Activated naive CD8-positive, alpha-beta T cell (primary cell): Measurements from ENCODE around the gene HIVEP3.
A peak's percentile ranks its signal among the peaks of the same experiment; 100 is the strongest.

Experiments used
- H3K27ac Mint-ChIP-seq: one replicate; pipeline ENCODE4 v1.8.0; 2021; ENCODE audit warnings: mixed read lengths
- H3K27me3 Mint-ChIP-seq: one replicate; pipeline ENCODE4 v1.8.0; 2021; ENCODE audit warnings: mixed read lengths
- H3K36me3 Mint-ChIP-seq: one replicate; pipeline ENCODE4 v1.8.0; 2021; ENCODE audit warnings: mixed read lengths
- H3K4me1 Mint-ChIP-seq: one replicate; pipeline ENCODE4 v1.8.0; 2021; ENCODE audit warnings: low read depth, mixed read lengths
- H3K4me3 Mint-ChIP-seq: one replicate; pipeline ENCODE4 v1.8.0; 2021; ENCODE audit warnings: mild to moderate bottlenecking, mixed read lengths
- H3K9me3 Mint-ChIP-seq: one replicate; pipeline ENCODE4 v1.8.0; 2021; ENCODE audit warnings: low read depth, mixed read lengths

Gene HIVEP3

GRCh38 chr1:41613689-41614574, 304.8 kb downstream of the HIVEP3 start:
- Mint-ChIP-seq H3K4me3 (no peak overlapping the region), H3K9me3 (no peaks in the 10 kb centered on the region), H3K36me3 (peaks cover 14% of the 10 kb centered on the region), H3K27me3 (no peaks in the 10 kb centered on the region), H3K4me1 (peaks cover 12% of the 10 kb centered on the region), H3K27ac (no peak overlapping the region)

GRCh38 chr1:41612953-41613352, 305.8 kb downstream of the HIVEP3 start:
- Mint-ChIP-seq H3K4me3 (no peak overlapping the region), H3K27me3 (no peaks in the 10 kb centered on the region), H3K4me1 (peaks cover 13% of the 10 kb centered on the region), H3K27ac (no peak overlapping the region), H3K36me3 (peaks cover 14% of the 10 kb centered on the region), H3K9me3 (no peaks in the 10 kb centered on the region)

GRCh38 chr1:41611932-41612450, 306.7 kb downstream of the HIVEP3 start:
- peaks cover 11% of the 10 kb centered on the region for H3K36me3 Mint-ChIP-seq
- peak overlapping the region; percentile 46 for H3K27ac Mint-ChIP-seq
- H3K4me1 Mint-ChIP-seq: peaks cover 20% of the 10 kb centered on the region
- no peaks in the 10 kb centered on the region for H3K27me3 Mint-ChIP-seq
- no peak overlapping the region for H3K4me3 Mint-ChIP-seq
- no peaks in the 10 kb centered on the region for H3K9me3 Mint-ChIP-seq

GRCh38 chr1:41611068-41611931, 307.4 kb downstream of the HIVEP3 start:
- Mint-ChIP-seq H3K9me3 (no peaks in the 10 kb centered on the region), H3K4me1 (peaks cover 24% of the 10 kb centered on the region), H3K4me3 (no peak overlapping the region), H3K27me3 (no peaks in the 10 kb centered on the region), H3K27ac (no peak overlapping the region), H3K36me3 (peaks cover 12% of the 10 kb centered on the region)

- Mint-ChIP-seq H3K27ac (no peak overlapping the region), H3K4me1 (peaks cover 28% of the 10 kb centered on the region), H3K36me3 (peaks cover 15% of the 10 kb centered on the region), H3K4me3 (no peak overlapping the region), H3K27me3 (no peaks in the 10 kb centered on the region), H3K9me3 (no peaks in the 10 kb centered on the region)
Measured at GRCh38 chr1:41610361-41610760, 308.4 kb downstream of the HIVEP3 start.

- H3K27me3 Mint-ChIP-seq: no peaks in the 10 kb centered on the region
- peaks cover 28% of the 10 kb centered on the region for H3K4me1 Mint-ChIP-seq
- H3K4me3 Mint-ChIP-seq: no peak overlapping the region
- peaks cover 18% of the 10 kb centered on the region for H3K36me3 Mint-ChIP-seq
- H3K9me3 Mint-ChIP-seq: no peaks in the 10 kb centered on the region
- no peak overlapping the region for H3K27ac Mint-ChIP-seq
Measured at GRCh38 chr1:41609166-41609883, 309.4 kb downstream of the HIVEP3 start.

GRCh38 chr1:41608211-41608610, 310.5 kb downstream of the HIVEP3 start:
- H3K27me3 Mint-ChIP-seq: no peaks in the 10 kb centered on the region
- H3K36me3 Mint-ChIP-seq: peaks cover 15% of the 10 kb centered on the region
- no peaks in the 10 kb centered on the region for H3K9me3 Mint-ChIP-seq
- peak overlapping the region; percentile 13 for H3K27ac Mint-ChIP-seq
- no peak overlapping the region for H3K4me3 Mint-ChIP-seq
- H3K4me1 Mint-ChIP-seq: peaks cover 28% of the 10 kb centered on the region

GRCh38 chr1:41607808-41608207, 310.9 kb downstream of the HIVEP3 start:
- Mint-ChIP-seq H3K9me3 (no peaks in the 10 kb centered on the region), H3K27ac (peak overlapping the region; percentile 13), H3K4me3 (no peak overlapping the region), H3K36me3 (peaks cover 15% of the 10 kb centered on the region), H3K27me3 (no peaks in the 10 kb centered on the region), H3K4me1 (peaks cover 28% of the 10 kb centered on the region)

GRCh38 chr1:41599912-41600311, 318.8 kb downstream of the HIVEP3 start:
- no peak overlapping the region for H3K27ac Mint-ChIP-seq
- peaks cover 21% of the 10 kb centered on the region for H3K36me3 Mint-ChIP-seq
- no peaks in the 10 kb centered on the region for H3K27me3 Mint-ChIP-seq
- peaks cover 3% of the 10 kb centered on the region for H3K9me3 Mint-ChIP-seq
- H3K4me3 Mint-ChIP-seq: no peak overlapping the region
- peaks cover 34% of the 10 kb centered on the region for H3K4me1 Mint-ChIP-seq

GRCh38 chr1:41598325-41598724, 320.4 kb downstream of the HIVEP3 start:
- Mint-ChIP-seq H3K4me3 (no peak overlapping the region), H3K36me3 (peaks cover 19% of the 10 kb centered on the region), H3K27me3 (no peaks in the 10 kb centered on the region), H3K9me3 (peaks cover 3% of the 10 kb centered on the region), H3K27ac (no peak overlapping the region), H3K4me1 (peaks cover 39% of the 10 kb centered on the region)

- Mint-ChIP-seq H3K36me3 (peaks cover 22% of the 10 kb centered on the region), H3K4me3 (no peak overlapping the region), H3K27me3 (no peaks in the 10 kb centered on the region), H3K4me1 (peaks cover 16% of the 10 kb centered on the region), H3K9me3 (no peaks in the 10 kb centered on the region), H3K27ac (no peak overlapping the region)
Measured at GRCh38 chr1:41592451-41593125, 326.1 kb downstream of the HIVEP3 start.

- H3K9me3 Mint-ChIP-seq: no peaks in the 10 kb centered on the region
- H3K4me1 Mint-ChIP-seq: peaks cover 13% of the 10 kb centered on the region
- no peaks in the 10 kb centered on the region for H3K27me3 Mint-ChIP-seq
- H3K4me3 Mint-ChIP-seq: no peak overlapping the region
- H3K36me3 Mint-ChIP-seq: peaks cover 25% of the 10 kb centered on the region
- peak overlapping the region; percentile 46 for H3K27ac Mint-ChIP-seq
Measured at GRCh38 chr1:41591891-41592290, 326.8 kb downstream of the HIVEP3 start.

- Mint-ChIP-seq H3K4me1 (peaks cover 11% of the 10 kb centered on the region), H3K27me3 (no peaks in the 10 kb centered on the region)
Measured at GRCh38 chr1:41590331-41590730, 328.4 kb downstream of the HIVEP3 start.

GRCh38 chr1:41589395-41589794, 329.3 kb downstream of the HIVEP3 start:
- H3K27ac Mint-ChIP-seq: no peak overlapping the region
- H3K9me3 Mint-ChIP-seq: no peaks in the 10 kb centered on the region
- peaks cover 1% of the 10 kb centered on the region for H3K4me1 Mint-ChIP-seq
- peaks cover 22% of the 10 kb centered on the region for H3K36me3 Mint-ChIP-seq
- H3K27me3 Mint-ChIP-seq: no peaks in the 10 kb centered on the region
- no peak overlapping the region for H3K4me3 Mint-ChIP-seq

More at GRCh38 chr1:41590331-41590730, 328.4 kb downstream of the HIVEP3 start:
- H3K36me3 Mint-ChIP-seq: peaks cover 26% of the 10 kb centered on the region
- H3K27ac Mint-ChIP-seq: peak overlapping the region; percentile 46
- H3K9me3 Mint-ChIP-seq: no peaks in the 10 kb centered on the region
- H3K4me3 Mint-ChIP-seq: no peak overlapping the region
